NT2/D1 (cell line): ENCODE data around the gene VEPH1.

Source experiments
- SUZ12 ChIP-seq: IDR thresholded peaks from 2 replicates; pipeline ENCODE4 v1.6.1; 2011; ENCODE audit not compliant: insufficient read length, insufficient read depth; ENCODE audit errors: extremely low read depth
- YY1 ChIP-seq: IDR thresholded peaks from 2 replicates; pipeline ENCODE4 v1.6.1; 2011; ENCODE audit not compliant: insufficient read length, insufficient read depth
- ZNF274 ChIP-seq: IDR thresholded peaks from 2 replicates; pipeline ENCODE4 v1.6.1; 2011; ENCODE audit warnings: mild to moderate bottlenecking, low read depth, low read length

- TF ChIP-seq SUZ12 (no peak), YY1 (no peak), ZNF274 (no peak)
Measured at GRCh38 chr3:157241599-157241998, 261.6 kb downstream of the VEPH1 start.
